Measurements from ENCODE around the gene NRP1.
"Not testable (repeated sequence)": the region's sequence is repeated elsewhere in the genome, so short reads cannot be mapped to it uniquely, and the experiment has no call there.

The NRP1 gene

DNA sequence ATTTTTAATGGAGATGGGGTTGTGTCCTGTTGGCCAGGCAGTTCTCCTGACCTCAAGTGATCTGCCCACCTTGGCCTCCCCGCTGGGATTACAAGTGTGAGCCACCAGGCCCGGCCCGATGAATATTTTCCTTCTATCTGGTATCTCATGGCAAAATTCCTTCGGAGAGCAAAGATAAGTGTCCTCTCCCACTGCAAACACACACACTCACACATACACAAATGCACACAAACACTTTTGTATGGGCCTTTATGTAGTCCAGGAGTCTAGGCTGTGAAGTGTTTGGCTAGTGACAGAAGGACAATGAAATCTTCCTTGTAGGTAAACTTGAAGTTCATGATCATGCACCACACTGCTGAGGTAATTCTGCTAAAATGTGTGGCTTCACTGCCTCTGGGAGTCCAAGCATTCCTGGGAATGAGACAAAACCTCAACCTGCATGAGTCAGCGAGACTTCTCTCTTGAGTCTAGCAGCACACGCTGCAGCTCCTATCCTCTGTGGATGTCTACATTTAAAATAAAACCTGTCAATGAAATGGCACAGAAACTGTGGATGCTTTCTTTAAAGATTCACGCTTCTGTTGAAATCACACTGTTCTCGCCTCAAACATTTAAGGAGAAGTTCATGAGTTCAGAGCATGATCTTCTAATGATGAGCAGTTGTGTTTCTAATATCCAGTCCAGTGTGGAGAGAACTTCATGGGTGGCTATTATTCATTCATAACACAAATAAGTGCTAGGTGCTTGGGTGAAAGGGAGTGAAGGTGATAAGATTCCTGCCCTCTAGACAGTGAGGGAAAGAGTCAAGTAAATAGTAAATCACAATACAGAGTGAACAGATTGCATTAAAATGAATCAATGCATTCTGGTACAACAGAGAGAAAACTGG, 96.5 kb downstream of the NRP1 start:
- DNase-seq (ENCODE audit: low read depth in 2 of 2), result no peak

DNA sequence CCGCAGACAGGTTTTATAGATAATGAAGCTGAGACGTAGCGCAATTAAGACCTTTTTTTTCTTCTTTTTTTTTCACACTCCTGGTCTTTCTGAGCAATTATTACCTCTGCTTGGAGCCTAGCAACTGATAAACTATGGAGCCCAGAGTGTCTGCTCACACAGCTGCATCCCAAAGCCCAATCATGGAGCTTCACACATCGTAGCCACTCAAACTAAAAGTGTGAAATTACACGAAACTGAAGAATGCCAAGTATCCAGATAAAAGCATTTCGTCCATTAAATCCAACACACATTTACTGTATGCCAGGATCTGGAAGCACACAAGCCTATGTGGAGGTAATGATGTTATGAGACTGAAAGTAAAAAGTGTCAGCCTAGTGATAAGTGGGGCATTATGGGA, 97.6 kb downstream of the NRP1 start:
- DNase-seq (ENCODE audit: low read depth in 2 of 2), result no peak

DNA sequence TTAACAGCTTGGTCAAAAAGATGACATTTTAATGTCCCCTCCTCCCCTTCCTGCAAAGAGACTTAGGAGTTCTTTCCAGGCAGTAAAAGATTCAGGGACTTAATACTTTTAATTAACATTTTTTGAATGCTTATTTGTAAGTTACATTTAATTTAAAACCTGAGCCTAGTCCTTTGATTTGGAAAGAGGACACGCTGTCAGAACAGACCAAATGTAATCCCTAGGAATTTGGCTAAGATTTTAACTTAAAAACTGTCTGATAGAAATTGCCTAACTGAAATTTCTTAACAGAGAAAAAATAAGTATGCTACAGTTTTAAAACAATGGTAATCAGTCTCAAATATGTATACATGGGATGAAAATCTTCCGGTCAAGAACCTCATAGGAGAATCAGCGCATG, 98.5 kb downstream of the NRP1 start:
- DNase-seq (ENCODE audit: low read depth in 2 of 2), result no peak

DNA sequence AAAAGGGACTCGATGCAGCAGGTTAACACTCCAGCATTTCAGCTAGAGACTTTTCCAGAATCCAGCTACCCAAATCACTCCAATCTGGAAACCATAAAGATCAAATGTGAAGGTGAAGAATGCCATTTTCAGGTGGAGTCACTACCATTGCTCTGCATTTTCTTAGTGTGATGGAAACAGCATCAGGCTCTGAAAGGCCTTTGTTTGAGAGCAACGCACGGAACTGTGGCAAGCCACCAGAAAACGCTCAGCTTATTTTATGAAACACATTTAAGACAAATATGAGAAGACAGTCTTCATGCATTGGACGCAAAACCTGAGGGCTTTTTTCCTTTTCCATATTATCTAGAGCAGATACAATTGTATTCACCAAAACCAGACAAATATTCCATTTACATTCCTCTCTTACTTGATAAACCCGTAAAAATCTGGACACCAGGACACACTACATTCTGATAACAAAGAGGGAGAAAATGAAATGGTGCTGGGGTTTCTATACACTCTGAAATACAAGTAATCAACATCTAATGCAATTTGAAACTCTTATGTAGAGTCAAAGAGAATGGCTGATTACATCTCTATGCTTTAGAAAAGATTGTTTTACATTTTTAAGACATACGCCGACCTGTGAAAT, 99.1 kb downstream of the NRP1 start:
- DNase-seq (ENCODE audit: low read depth in 2 of 2), result no peak

DNA sequence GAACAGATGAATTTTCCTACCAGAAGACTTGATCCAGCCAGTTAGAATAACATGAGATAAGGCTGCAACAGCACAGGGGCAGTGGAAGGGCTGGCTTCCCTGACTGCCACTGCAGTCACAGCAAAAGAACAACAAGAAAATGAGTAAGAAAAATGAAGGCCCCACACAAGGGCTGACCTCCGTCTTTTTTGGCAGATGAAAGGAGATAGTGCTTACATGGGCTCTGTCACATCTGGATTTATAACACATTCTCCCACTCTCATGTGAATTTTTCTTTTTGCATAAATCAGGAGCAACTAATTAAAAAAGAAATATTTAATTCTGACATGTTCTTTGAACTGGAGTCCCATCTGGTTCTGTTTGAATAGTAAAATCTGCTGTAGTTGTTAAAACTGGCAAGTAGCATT, 99.6 kb downstream of the NRP1 start:
- no peak for DNase-seq (ENCODE audit: low read depth in 2 of 2)

DNA sequence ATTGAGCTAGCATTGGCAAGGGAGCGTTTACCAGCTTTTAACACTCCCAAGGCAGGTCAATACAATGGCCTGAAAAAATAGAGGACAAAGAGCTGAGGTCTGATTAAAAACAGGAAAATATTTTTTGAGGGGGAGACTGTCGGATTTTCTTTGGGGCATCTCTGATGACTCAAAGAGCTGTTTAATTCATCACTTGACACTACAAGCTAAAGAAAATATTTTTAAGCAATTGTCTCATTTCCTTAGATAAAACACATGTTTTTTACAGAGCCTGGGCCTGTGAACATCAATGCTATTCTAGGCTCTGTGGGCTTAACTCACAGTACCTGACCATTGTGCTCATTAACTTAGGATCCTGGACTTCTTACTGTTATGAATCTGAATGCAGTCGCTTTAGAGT, 100.8 kb downstream of the NRP1 start:
- DNase-seq (ENCODE audit: low read depth in 2 of 2), result no peak

DNA sequence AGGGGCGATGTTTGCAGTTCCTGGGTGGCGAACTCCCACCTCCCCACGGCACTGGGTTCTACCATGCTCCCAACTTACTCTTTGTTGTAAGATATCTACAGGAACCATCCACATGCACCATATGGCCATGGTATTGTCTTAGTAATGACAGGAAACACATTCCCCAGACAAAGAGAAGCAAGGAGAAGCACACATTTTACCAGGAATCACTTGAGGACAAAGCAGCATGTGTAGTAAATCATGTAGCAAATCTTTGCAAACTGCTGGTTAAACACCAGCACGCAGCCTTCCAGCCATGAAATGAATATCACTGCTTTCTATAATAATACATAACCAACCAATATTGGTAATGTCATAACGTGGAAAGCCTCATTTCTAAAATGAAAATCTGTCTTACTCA, 101.2 kb downstream of the NRP1 start:
- no peak for DNase-seq (ENCODE audit: low read depth in 2 of 2)

DNA sequence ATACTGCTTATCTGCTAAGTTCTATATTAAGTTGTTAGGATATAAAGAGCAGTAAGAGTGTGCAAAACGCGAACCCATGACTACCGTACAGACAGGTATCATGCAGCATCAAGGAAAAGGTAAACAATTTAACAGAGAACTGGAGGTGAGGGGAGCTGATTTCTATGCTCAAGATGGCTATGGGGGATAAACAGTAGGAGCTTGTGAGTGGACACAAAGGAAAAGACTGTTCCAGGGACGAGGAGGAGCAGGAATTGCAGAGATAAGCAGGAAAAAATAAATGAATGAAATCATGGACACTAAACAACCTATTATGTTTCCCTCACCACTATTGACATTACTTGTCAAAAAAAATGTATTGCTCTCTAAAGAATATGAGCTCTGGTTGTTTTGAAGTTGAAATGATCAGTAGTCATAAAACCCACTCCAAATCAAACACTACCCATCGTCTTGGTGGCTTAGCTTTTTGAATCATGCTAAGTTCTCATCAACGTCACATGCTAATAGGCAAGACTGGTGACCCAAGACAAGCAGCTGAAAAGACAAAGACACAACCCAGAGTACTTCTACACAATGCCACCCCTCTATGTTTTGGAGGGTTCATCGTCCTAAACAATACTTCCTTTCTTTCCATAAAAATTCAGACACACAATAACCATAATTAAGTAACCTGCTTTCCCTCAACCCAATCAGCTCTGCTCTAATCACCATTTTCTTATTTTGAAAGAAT, 102.7 kb downstream of the NRP1 start:
- DNase-seq (ENCODE audit: low read depth in 2 of 2), result no peak

DNA sequence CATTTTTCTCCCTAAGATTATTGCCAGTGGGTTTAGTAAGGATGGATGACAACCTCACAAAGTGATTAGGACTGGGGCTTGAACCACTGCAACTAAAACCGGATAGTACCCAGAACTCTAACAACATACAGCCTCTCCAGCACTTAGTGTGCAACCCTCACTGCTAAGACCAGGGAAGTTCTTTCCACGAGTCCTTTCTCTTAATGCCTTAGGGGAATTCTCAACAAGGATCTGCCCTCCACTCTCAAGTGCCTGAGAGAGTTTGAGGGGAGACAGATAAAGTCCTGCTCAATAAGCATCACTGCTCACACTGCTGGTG, 104.6 kb downstream of the NRP1 start:
- DNase-seq (ENCODE audit: low read depth in 2 of 2), result no peak

DNA sequence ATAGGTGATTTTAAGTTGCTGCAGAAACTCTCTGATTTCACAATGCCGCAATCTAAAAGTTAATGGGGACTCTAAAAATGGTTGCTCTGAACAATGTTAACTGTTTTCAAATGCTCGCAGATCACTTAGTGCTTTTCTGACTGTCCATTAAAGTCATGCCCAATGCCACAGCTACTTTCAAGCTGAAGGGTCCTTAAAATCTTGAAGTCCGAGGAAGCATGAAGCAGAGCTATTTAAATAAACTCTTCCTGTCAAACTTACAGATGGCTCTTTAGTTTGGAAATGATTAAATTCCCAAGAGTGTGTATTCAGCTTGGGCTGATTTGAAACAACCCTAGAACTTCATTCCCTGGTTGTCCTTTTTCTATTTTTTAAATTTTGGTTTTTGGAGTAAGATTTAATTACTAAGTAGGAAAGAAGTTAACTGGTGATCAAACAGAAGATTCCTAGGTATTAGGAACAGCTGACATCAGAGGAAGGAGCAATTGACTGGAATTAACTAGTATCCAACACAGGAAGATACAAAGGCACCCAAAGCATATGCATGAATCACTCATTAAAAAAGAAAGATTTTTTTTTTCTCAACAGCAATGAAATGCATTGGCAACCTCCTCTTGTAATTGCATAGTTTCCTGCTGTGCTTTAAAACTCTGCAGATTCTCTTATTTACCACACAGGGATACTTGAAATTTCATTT, 105.1 kb downstream of the NRP1 start:
- no peak for DNase-seq (ENCODE audit: low read depth in 2 of 2)

DNA sequence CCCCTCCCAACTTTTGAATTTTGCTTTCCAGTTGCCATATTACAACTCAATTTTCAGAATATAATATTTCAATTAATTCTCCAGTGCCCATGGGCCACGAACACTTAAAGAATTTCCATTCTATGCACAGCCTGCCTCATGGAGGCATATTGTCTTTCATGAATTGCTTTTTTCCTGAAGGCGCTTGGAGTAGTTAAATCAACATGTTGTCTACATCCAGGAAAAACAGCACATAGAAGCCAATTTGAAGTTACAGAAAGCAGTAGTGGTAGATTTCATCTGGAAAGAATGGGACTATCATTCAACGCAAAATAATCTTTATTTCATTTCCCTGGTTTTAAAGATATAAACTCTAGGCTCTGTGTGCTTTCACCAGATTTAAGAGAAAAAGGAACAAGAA, 106.0 kb downstream of the NRP1 start:
- DNase-seq (ENCODE audit: low read depth in 2 of 2), result no peak

DNA sequence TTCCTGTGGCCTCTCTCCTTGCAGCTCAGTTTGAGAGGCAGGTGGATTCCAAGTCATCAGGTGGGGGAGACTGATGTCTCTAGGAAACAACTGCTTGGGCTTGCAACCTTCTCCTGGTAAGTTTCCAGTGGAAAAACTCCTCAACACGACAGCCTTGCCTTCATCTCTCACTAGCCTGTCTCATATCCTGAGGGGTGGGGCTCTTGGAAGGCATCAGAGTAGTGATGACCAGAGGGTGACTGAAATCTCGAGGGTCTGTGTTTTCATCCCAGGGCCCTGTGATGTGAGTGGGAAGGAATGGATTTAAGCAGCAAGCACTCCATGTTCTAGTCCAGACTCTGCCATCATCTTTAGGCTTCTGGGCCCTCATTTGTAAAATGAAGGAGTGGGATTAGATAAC, 107.0 kb downstream of the NRP1 start:
- DNase-seq (ENCODE audit: low read depth in 2 of 2), result no peak

DNA sequence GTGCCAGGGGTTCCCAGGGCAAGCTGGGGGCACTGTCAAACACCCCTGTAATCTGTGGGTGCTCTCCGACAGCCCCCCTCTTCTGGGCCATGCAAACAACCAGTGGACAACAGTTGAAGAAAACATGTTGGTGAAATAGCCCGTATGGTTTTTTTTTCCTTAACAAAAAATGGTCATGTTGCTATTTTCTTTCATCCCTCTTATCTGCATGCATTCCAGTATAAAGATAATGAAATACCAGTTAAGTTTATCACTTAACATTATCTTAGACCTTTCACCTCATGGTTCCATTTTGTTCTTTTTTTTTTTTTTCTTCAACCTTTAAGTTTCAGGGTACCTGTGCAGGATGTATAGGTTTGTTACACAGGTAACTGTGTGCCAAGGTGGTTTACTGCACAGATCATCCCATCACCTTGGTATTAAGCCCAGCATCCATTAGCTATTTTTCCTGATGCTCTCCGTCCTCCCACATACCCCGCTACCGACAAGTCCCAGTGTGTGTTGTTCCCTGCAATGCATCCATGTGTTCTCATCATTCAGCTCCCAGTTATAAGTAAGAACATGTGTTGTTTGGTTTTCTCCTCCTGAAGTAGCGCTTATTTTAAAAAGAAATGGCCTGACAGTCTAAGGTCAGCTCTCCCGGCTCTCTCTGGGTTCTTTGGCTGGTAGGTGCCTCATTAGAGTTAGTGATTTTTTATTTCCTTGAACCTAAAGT, 110.1 kb downstream of the NRP1 start:
- DNase-seq (ENCODE audit: low read depth in 2 of 2), result no peak

DNA sequence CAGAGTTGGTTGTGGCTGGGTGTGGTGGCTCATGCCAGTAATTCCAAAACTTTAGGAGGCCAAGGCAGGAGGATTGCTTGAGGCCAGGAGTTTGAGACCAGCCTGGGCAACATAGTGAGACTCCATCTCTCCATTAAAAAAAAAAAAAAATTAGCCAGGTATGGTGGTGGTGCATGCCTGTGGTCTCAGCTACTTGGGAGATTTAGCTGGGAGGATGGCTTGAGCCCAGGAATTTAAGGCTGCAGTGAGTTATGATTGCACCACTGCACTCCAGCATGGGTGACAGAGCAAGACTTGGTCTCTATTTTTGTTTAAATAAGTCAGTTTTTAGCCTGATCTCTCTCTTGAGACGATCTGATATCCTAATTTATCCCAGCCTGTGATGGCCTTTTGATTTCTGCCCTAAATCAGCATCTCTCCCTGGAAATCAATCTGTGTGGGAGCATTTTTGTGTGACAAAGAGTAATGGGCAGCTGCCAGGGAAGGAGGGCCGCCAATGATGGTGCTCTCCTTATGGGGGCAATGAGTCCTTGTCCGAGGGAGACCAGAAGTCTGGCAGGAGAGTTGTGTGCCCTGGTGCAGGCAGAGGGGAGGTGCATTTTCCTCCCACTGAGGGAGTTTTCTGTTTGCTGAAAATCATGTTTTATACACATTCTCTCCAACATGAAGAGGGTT, 111.0 kb downstream of the NRP1 start:
- no peak for DNase-seq (ENCODE audit: low read depth in 2 of 2)

DNA sequence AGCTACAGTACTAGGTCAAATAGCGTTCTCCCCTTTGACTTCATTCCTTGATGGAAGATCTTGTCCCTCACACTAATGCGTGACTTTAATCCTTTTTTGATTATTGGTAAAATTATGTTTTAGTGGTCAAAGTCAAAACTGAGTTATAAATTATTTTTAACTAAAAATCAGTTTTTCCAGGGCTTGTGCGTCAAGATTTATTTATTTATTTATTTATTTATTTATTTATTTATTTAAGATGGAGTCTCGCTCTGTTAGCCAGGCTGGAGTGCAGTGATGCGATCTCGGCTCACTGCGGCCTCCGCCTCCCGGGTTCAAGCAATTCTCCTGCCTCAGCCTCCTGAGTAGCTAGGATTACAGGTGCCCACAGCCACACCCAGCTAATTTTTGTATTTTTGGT, 112.2 kb downstream of the NRP1 start:
- DNase-seq (ENCODE audit: low read depth in 2 of 2), result not testable (repeated sequence)

DNA sequence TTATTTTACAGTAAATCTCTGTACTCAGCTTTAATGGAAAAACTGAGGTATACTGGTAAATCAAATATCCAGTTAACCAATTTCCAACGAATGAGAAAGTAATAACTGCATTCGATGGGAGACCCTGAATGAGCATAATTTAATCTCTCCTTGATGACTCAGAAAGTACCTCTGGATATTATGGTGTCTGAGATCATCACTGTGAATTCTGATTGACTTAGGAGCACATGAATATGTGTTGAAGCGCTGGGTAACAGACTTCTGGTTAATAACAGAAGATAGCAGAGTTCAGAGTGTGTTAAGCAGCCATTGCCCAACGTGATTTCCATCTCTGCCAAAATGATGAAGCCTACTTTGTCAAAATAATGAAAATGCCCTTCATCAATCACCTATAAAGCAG, 116.6 kb downstream of the NRP1 start:
- DNase-seq (ENCODE audit: low read depth in 2 of 2), result no peak

DNA sequence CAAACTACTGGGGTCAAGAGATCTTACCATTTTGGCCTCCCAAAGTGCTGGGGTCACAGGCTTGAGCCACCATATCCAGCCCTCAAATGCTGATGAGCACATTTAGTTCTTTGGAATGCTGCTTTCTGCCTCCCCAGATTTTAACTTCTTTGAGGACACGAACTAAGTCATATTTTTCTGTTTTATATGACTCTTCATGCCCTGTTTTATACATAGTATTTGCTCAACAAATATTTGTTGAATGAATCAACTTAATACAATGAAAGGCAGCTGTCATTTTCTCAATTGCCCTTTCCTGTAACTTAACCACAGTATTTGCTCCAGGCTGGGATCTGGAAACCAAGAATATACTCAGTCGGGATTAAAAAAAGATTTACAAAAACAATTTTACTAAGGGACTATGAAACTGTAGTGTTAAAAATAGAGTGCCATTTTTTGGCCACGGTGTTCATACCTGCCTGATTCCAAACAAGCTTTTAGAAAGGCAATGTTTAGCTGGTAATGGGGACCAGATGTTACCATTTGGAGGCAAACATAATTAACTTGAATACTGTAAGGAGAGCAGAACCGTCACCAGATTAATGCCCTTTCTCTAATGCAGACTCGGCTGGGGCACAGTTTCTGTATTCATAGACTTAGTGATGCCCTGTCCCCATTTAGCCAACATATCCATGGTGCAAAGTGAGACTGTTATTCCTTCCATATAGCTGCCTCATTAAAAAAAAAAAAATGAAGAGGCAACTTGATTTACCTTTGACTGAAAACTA, 117.6 kb downstream of the NRP1 start:
- no peak for DNase-seq (ENCODE audit: low read depth in 2 of 2)

DNA sequence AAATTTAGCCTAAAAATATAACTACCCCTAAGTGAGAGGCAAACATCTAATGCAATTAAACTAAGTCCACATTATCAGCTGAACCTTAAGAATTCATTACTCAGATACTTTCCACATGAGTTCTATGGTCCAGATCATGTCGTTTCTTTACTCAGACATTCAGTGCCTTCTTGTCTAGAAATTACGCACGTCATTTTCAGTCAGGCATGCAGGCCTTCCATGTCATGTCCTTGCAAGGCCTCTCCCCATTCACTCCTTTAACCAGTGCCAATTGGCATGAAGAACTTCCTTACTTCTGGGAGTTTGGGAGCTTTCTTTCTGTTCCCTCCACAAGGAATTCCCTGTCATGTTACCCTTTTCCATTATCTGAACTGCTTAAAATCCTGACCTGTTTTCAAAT, 118.8 kb downstream of the NRP1 start:
- DNase-seq (ENCODE audit: low read depth in 2 of 2), result no peak

DNA sequence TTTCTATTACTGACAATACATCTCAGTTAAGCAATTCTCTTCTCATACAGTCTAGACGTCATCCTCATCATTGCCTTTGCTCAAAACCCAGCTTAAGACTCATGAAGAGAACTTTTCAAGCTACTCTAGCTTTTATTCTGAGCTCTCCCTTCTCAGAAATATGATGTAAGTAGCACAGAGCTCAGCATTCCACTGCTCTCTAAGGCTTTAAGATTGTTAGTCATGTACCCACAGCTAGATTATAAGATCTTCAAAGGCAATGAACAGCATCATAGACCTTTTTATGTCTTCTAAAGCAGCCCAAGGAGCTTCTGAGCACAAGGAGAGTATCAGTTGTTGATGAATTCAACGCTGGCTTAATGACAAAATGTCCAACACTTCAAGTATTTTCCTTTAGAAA, 119.3 kb downstream of the NRP1 start:
- no peak for DNase-seq (ENCODE audit: low read depth in 2 of 2)

DNA sequence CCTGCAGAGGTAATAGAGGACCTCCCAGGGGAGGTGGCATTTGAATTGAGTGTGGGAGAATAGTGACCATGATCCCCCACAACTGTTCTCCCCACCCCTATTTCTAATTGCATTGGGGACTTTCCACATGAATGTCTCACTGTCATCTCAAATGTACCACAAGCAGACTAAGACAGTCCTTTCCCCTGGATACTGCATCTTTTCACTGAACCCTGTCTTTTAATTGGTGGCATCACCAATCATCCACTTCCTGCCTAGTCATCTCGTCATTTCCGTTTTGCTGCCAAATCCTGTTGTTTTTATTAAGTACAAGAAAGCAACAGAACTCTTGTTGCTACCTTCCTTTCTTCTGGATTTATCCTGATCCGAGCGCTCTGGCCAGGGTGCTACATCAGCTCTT, 120.3 kb downstream of the NRP1 start:
- no peak for DNase-seq (ENCODE audit: low read depth in 2 of 2)
